Right kidney (tissue), 1 donor: ENCODE data around the gene MAGI1.
"Not testable (repeated sequence)": the region's sequence is repeated elsewhere in the genome, so short reads cannot be mapped to it uniquely, and the experiment has no call there.

Source experiments
- DNase-seq: peaks from one replicate; pipeline ENCODE4 v3.0.0-alpha.2; 2016

MAGI1 gene

DNA sequence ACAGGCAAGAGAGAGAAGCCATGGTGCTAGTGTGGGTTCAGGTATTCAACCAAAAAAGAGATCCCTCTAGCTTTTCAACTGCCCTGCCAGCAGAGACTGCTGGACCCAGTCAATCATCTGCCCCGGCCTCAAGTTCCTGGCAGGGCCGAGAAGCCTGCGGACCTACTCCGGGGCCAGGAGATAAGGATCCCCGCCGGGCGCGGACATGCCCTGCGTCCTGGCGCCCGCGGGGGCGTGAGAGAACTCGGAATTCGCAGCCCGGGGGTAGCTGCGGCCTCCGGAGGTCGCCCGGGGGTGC, 821 bp upstream of the MAGI1 start:
- peak; percentile 79 for DNase-seq

DNA sequence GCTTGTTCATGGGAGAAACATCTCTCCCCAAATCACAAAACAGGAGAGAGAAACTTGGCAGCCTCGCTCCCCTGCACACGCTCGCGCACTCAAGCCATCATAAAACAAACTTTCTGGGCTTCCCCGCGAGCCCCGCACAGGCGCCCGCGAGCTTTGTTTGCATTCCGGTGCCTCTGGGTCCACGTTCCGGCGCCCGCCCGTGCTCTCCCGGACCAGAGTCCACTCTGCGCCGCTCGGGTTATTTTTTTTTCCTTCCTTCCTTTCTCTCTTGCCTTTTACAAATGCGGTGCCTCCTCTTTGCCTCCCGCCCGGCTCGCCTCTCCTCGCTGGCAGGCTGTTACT, 363 bp downstream of the MAGI1 start:
- peak; percentile 94 for DNase-seq

DNA sequence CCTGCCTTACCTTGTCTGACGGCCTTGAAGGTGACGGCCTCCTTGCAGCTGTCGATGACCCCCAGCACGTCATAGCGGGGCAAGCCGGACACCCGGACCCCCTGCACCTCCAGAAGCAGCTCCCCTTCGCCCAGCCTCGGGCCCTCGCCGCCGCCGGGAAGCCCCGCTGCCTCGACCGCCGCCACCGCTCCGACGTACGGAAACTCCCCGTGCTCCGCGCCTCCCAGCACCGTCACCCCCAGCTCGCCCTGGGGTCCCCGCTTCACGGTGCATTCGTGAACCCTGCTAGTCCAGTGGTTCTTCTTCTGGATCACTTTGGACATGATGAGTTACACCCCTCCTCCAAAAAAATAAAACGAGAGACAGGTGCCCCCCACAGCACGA, 740 bp downstream of the MAGI1 start:
- DNase-seq: no peak

DNA sequence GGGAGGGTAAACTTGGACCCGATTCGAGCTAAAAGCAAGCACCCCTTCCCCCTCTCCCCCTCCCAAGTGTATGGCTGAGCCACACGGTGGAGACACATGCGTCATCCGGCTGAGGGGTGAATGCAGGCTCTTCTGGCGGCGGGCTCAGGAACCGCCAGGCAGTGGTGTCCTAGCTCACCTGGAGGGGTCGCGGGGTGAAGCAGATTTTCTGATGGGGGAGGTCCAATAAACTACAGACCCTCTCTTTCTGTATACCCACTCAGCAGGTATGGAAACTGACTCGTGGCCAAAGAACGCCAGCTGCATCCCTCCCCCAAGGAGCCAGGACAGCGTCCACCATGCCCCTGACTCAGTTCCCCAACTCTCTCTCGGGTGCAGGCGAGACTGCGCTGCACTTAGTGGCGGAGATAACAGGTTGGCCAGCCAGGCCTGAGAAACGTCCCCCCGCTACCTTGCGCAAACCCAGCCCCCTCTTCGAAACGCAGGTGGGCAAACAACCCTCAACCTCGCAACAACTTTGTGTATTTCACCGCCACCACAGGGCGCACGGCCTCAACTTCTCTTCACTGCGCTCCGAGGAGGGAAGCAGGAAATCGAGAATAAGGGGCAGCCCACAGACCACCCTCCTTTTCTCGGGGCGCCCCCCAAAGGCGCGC, 1.3 kb downstream of the MAGI1 start:
- DNase-seq: peak; percentile 68

DNA sequence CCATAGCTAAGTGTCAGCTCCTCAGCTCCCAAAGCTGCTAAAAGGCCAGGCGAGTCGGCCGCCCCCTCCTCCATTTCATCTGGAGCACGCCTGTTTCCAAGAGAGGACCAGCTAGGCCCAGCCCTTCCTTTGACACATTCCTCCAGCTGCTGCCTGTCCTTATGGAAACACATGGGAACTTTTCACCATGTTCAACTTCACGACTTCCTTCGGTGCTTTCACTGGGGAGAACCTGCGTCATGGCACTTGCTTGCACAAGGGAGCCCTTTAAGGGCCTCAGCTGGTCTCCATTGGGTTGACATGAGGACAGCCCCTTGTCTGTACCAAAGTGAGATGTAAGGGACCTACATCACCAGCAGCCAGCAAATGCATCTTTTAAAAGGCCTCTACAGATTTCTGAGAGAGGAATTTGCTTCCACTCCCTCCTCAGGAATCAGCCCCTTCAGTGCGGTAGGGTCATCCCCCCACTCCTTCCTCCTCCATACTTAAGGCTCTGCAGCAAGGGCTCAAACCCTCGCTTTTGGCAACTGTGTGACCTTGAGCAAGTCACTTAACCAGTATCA, 2.1 kb downstream of the MAGI1 start:
- DNase-seq: peak; percentile 35

DNA sequence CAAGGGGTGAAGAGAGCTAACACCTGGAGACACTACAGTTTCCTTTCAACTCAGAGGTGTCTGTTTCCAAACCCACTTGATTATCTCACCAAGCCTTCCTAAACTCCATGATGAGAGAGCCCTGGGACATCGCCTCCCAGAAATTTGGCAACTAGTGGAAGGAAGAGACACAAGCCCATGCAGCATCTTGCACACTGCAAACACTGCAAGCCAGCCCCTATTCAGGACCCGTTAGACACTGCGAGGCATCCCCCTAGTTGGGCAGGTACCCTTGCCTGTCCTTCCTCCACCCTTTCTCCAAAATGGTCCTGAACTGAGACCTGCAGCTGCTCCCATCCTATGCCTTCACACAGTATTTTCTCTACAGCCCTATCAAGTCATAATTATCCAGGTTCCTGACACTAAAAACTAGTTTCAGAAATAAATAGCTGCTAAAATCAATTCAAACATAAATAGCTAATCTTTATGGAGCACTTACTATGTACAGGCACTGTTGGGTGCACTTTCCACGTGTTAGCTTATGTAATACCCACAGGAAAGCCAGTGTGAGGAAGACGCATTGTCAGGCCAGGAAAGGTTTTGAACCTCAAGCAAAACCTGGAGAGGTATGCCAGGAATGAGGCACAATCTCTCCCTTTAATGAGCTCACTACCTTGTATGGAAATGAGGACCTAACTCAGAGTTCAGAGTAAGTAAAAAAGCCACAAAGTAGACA, 2.8 kb downstream of the MAGI1 start:
- DNase-seq: no peak

DNA sequence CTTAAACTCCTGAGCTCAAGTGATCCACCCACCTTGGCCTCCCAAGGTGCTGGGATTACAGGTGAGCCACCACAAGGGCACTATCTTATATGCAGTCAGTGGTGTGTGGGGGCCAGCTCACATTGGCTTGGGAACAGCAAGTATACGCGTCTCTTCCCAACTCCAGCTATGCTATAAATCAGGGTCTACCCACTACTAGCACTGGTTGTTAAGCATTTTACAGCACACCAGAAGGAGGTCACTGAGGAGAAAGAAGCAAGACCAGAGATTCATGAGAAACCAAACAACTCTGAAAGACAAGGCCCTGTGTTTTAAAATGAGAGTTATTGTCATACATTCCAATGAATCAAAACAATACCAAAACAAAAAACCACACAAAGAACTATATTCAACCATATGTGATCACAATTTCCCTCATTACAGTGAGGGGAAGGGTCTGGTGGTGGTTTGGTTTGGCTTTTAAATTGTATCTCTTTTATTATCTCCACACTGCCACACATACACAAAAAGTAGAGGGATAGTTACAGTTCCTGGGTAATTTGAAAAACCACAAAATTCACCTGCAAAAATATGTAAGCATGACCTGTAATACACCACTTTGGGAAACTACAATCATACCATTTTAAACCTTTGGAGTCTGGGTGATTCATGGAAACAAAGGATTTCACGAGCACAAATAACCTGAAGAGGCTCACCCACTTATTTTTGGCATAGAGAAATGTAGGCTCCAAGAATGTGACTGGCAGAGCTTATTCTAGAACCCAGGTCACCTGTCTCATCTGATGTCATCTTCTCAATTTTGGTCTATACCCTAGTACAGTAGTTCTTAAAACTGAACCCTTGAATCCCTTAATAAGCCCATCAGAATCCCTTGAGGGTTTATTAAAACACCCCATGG, 5.2 kb downstream of the MAGI1 start:
- DNase-seq: no peak

DNA sequence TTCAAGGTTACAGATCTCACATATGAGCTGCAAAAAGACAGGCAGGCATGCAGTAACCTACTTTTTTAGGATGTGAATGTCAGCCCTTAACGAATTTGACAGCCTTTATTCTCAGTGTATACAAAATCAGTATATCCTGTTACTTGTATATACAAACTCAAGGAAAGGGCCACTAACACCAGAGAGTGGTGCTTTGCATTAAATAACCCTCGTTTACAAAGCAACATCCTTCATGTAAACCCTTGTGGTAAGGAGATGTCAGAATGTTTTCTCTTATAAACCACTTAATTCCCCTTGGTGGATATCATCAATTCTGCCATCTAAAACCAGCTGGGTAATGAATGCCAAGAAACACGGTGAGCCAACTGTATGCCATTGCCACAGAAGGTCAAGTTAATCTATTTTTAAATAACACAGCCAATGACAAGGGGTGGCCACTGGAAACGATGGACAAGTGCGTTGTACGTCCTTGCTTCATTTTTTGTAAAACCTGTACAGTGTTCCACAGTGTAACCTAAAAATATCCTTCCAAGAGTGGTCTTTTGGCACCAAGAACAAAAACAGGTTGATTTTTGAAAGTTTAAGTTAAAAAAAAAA, 7.5 kb downstream of the MAGI1 start:
- DNase-seq: no peak

DNA sequence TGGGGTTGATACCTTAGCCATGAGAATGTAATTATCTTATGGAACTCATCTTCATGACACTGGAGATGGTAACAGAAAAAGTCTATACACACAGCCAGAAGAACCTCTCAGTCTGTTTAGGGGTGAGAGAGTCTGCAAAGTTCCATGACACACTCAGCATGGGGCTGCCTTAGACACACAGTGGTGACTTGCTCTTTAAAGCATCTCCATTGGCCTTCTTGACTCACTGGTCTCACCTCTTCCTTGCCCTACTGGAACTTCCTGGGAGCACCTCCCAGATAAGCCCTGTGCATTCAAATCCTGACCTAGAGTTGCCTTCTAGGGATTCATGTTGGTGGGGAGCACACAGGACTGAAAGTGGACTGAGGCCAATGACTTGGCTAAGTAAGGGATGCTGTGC, 9.3 kb downstream of the MAGI1 start:
- DNase-seq: no peak

DNA sequence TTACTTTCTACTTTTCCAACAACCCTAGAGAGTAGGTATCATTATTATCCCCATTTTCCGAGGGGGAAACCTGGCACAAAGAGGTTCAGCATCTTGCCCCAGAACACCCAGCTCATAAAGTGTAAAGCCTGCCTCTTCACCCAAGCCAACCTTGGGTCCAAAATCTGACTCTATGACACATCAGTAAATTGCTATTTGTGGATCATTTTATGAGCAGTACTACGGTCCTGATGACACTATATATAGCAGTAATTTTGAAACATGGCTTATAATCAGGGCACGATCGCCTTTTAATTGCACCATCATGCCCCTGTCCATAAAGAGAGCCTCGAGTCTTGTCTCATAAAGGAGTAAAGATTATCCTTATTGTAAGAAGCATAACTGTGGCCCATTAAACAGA, 9.7 kb downstream of the MAGI1 start:
- DNase-seq: no peak

DNA sequence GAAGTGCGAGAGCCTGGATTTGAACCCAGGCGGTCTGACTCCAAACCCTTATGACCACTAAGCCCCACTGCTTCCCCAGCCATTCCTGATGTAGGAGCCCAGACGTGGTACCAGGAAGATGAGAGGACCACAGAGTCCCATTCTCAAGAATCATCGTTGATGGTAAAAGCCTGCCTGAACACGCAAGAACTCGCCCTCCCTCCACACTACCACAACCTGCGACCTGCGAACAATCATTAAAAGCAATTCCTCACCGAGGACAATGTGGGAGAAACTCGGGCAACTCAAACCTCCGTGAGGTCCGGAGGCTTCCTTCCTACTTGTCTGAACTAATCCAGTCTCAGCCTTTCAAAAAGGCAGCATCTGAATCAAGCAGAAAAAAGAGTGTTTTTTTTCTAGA, 10.3 kb downstream of the MAGI1 start:
- no peak for DNase-seq

DNA sequence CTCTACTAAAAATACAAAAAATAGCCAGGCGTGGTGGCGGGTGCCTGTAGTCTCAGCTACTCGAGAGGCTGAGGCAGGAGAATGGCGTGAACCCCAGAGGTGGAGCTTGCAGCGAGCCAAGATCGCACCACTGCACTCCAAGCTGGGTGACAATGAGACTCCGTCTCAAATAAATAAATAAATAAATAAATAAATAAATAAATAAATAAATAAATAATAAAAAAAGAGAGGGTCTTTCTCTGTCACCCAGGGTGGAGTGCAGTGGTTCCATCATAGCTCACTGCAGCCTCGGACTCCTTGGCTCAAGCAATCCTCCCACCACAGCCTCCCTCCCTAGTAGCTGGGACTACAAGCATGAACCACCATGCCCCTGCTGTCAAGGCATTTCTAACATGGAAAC, 11.6 kb downstream of the MAGI1 start:
- DNase-seq: not testable (repeated sequence)

DNA sequence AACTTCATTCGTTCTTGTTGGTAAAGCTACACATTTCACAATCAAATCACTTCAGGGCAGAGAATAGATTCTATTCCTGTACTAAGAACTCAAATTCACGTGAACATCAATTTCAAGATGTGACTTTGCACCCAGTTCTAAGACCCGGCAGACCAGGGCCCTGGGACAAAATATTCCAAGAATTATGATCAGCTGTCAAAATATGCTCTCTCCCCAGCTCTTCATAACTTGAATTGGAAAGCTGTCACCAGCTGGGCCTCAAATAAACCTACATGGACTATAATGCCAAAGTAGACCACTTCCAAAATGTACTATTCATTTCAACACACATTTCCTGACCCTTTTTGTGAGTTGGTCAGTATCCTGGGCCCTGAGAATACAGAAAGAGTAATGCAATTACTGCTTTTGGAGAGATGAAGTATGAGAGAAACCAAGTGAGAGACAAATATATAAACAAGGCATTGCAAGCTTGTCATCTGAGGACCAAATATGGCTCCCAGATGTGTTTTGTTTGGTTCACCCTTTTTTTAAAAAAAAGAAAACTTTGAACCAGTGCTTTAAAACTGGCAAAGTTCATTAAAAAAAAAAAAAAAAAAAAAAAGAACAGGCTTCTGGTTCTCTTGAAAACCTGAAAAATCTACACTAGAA, 14.9 kb downstream of the MAGI1 start:
- no peak for DNase-seq

DNA sequence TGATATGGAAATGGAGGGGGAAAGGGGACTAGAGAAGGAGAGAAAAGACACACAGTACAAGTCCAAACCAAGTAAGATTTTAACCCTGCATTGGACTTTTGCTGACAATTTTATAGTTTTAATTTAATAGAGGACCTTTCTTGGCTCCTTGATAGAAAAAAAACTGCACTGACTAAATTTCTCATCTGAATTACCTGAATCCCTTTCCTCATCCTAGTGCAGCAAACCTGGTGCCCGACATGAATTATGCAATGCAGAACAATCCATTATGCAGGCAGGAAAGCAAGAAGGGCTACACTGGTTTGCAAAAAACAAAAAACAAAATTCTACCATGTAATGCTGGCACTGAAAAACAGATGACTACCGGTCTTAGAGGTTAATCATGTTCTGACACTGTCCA, 15.5 kb downstream of the MAGI1 start:
- no peak for DNase-seq

DNA sequence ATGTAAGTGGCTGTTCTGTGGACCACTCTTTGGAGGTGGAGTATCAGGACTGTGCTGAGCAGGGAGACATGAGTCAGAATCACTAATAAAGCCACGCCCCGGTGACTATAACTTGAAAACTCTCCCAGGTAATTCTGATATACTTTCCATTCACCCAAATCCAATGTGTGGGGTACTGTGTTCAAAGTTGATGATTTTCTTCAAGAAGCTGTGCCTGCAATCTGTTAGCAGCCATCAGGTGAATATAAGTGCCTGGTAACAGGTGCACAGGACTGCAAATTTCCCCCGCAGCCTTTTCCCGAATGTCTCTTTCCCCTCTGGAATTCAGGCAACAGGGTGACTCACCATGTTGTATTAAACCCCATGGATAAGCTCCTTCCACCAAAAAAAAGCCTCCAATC, 17.0 kb downstream of the MAGI1 start:
- no peak for DNase-seq

DNA sequence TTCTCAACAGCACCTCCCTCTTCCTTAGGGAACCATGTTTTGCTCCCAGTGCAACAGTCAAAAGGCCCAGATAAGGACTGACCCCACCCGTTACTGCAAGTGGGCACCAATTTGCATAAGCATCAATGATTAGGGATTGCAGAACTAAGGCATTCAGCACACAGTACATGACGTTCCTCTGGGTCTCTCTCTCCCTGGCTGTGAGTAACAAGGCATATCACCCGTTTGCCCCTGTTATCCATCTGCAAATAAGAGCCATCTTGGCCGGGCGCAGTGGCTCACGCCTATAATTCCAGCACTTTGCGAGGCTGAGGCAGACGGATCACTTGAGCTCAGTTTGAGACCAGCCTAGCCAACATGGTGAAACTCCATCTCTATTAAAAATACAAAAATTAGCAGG, 18.8 kb downstream of the MAGI1 start:
- DNase-seq: no peak

DNA sequence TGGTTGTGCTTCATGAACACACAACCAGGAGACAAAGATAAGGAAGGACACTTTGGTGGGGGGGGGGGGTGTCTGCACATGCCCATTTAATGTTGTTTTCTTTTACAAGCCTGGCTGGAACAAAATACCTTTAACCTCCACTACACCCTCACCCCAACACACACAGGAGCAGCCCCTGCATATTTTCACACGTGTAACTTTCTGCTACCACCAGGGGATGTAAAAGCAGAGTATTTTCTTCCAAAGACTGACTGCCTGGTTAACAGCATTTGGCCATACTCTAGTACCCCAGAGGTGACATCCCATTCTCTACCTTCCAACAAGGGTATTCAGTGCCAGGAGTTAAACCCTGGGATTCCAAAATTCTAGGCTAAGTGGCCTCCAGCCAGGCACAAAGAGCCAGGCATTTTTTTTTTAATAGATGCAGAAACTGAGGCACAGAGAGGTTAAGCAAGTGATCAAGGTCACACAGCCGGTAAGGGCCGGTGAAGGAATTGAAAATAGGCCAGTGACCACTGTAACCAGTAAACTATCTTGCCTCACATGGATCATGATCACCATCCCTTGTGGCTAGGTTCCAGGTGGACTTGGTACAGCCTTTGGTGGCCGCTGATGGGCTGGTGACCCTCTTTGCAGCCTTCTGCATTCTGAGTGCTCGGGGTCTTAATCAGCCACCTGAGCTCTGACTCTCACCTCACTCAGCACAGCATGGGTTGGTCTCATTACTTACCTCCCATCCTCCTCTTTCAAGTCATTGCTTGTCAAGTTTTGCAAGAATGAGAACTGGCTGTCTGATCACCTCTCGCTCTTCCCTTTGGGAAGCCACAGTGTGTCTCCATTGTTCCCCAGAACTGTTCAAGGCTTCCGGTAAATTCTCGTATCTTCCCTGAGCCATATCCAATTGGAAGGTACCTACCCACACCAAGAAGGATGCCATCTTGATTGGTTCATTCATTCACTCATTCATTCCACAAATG, 20.4 kb downstream of the MAGI1 start:
- DNase-seq: no peak

DNA sequence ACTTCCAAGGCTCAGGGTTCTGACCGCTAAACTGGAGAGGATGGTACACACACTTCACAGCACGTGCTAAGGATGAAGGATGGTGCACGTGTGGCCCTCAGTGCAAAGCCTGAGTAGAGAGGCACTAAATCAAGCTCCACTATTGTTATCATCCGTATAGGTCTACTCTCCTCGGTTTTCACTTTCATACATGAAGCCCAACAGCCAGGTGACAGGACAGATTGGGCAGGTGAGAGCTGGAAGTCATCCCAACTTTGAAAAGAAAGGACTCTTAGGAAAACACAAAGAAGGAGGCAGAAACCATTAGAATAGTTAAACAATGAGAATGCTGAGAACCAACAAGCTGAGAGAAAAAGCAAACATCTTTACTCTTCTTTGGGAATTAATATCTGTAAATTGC, 21.1 kb downstream of the MAGI1 start:
- no peak for DNase-seq

DNA sequence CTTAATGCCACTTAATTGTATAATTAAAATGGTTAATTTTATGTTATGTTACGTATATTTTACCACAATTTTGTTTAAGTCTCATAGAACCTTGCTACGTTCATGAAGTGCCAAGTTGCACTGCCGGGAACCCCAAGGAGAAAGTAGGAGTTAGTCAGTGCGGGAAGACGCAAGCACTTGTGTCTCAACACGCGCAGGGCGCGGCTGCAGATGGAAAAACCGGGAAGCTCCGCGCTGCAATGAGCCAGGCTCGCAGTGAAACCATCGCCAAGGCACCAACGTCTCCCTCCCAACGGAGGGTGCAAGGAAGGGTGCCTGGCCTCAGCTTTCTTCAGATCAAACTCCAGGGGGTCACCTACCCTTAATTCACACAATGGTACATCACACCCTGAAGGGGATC, 21.6 kb downstream of the MAGI1 start:
- DNase-seq: no peak

DNA sequence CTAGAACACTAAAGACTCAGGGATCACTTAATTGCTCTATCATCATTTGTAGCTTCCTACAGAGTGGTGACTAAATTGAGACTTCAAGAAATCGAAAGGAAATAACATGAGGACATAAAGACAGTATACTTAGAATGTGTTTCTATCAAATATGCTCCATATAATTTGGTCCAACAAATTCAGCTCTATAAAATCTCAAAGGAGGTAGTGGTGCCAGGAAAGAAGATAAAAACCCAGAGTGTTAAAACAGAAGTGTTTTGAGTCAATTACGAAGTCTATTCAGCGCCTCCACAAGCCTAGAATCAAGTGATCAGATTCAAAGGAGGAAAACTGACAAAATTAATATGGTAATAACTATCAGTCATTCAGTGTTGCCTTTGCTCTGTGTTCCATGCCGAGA, 22.9 kb downstream of the MAGI1 start:
- DNase-seq: no peak

DNA sequence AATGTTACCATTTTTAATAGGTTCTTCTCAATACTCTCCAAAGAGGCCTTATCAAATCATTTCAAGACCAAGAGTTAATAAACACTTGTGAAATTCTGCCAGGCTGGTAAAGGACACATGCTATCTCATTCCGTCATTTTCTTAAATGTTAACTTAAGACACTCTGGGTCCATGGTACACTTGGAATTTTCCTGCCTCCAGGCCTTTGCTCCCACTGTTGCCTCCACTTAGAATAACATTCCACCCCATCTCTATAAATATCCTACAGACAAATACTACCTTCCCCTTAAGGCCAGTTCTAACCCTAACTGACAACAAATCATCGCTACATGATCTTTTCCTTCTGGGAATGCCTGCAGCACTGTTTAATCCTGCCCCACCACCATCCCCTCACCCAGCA, 24.1 kb downstream of the MAGI1 start:
- no peak for DNase-seq
